HT-29 (cell line): Measurements from ENCODE around the gene ATOH1. TPM values are rescaled to one million over a fixed set of nuclear protein-coding genes. Genes with fewer than 3 reads are reported as not detected.

Source experiments
- DNase-seq: peaks from one replicate; pipeline ENCODE4 v3.0.0-alpha.2; 2015; ENCODE audit warnings: low spot score
- small RNA-seq: library from RNA; depleted of rRNA; stranded (forward); fragments of <200 nt; gene quantifications from one replicate; pipeline ENCODE3, GENCODE V24; 2014
- total RNA-seq: library from RNA; depleted of rRNA; stranded (reverse); fragments of >200 nt; shearing (Covaris generic); gene quantifications from 2 replicates; pipeline ENCODE4 v1.2.3, GENCODE V29; 2014

The ATOH1 gene
- total RNA-seq, 1 experiment from 2014 or later = 3.7 TPM

DNA sequence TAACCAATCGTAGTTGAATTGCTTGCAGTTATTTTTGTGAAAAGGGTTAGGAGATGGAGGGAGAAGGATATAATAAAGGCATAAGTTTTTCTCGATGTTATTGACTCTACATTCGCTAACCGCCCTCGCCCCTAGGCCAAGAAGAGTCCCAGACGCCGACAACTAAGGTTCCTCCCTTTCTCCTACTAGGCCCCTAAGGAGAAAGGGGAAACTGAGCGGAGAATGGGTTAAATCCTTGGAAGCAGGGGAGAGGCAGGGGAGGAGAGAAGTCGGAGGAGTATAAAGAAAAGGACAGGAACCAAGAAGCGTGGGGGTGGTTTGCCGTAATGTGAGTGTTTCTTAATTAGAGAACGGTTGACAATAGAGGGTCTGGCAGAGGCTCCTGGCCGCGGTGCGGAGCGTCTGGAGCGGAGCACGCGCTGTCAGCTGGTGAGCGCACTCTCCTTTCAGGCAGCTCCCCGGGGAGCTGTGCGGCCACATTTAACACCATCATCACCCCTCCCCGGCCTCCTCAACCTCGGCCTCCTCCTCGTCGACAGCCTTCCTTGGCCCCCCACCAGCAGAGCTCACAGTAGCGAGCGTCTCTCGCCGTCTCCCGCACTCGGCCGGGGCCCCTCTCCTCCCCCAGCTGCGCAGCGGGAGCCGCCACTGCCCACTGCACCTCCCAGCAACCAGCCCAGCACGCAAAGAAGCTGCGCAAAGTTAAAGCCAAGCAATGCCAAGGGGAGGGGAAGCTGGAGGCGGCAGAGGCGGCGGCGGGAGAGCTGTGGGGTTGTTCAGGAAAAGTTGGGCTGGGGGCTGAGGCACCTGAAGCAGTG, 5.9 kb downstream of the ATOH1 start:
- DNase-seq = no peak

GRCh38 chr4:93835929-93836328, 7.4 kb downstream of the ATOH1 start:
- no peak for DNase-seq

- no peak for DNase-seq
Measured at GRCh38 chr4:93839704-93840103, 11.2 kb downstream of the ATOH1 start.

GRCh38 chr4:93841803-93842345, 13.3 kb downstream of the ATOH1 start:
- DNase-seq = peak; percentile 44

DNA sequence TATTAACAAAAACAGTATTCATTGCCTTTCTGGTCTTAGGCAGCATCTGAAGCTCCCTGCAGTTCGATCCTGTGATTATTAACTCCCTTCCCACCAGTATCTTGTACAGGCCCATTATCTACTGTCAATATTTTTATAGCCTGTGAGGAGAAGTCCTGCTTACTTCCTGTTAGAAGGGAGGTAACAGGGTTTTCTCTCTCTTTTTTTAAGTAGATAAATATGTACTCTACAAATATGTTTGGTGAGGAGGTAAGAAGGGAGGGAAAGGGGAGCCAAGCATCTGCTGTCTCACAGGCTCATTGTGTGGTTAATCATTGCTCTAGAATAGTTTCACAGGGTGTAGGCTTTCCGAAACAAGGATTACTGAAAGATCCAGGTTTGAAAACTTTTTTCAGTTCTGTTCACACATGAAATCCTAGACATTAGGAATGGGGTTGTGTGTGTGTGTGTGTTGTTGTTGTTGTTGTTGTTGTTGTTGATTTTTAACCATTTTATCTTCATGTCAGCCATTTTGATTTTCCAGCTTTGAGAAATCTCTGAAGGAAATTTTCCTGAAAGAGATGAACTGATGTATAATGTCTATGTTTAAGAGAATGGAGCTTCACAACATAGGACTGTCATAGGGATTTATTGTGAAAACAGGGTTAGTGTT, 14.2 kb downstream of the ATOH1 start:
- DNase-seq = peak; percentile 70

DNA sequence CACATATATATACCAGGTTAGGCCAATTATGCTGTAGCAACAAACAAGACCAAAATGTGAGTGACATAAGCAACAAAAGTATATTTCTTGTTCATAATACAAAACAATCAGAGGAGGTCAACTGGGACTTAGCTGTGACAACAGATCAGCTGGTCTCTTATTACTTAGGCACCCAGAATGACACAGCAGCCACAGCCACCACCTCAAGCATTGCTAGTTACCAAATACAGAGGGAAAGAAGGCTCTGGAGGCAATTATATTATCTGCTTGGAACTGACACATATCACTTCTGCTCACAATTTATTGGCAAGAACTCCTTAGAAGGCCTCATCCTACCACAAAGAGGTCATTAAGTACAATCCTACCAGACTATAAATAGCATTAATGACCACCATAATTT, 15.2 kb downstream of the ATOH1 start:
- DNase-seq = peak; percentile 7

GRCh38 chr4:93852680-93853079, 24.1 kb downstream of the ATOH1 start:
- peak; percentile 21 for DNase-seq

DNA sequence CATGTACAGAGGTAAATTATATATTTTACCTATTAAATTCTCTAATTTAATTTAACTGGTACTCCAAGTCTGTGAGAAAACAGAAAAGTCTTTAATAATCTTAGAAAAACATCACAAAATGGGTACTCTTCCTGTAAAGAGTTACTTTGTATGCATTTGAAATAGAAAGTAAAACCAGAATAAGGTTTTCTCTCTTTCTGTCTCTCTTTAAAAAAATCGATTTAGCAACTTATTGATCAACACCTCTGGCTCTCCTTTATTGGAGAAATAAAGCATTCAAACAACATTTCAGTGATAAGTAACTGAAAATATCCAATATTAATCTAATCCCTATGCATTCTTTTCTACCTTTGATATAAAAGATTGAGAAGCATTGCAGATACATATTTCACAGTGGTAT, 27.4 kb downstream of the ATOH1 start:
- DNase-seq = no peak

- DNase-seq = no peak
Measured at GRCh38 chr4:93865650-93866049, 37.1 kb downstream of the ATOH1 start.

DNA sequence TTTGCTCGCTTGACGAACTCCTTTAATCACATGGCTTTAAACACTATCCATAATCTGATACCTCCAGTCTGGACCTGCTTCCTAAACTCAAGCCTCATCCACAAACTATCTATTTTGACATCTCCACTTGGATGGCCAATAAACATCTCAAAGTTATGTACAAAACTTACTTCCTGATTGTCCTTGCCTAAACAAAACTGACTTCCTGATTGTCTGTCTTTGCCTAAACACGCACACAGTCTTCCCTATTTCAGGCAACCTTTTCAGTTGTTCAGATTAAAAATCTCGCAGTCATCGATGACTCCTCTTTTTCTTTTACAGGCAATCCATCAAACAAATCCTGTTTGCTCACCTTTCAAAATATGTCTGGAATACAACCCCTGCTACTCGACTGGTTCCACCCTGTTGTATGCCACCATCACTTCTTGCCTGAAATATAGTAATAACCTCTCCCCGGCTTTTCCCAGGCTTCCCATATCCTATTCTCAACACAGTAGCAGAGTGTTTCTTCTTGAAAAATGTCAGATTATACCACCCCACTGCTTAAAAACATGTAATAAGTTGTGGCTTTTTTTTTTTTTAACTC, 39.0 kb downstream of the ATOH1 start:
- DNase-seq = no peak

DNA sequence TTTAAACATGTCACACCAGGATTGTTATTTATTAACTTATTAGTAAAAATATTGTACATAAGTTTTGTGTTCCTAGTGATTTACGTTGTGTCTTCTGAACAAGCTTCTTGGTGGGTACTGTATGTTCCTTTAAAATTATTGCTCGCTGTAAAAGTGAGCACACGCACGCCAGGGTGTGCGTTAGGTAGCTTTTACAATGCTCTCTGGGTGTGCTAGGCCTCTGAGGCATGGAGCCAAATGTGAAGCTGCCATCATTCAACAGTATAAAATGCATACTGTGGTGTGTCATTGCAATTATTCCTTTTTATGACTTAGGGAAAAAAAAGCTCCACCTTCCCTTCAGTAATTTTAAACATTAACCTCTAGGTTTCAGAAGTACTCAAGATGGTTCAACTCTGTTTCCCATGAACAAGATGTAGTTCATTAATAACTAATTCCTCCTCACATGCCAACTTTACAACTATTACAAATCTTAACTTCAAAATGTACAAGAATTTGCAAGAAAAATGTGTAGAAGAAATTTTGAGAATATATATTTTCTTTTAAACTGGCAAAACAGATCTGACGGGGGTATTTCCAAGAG, 42.4 kb downstream of the ATOH1 start:
- peak; percentile 66 for DNase-seq

GRCh38 chr4:93876754-93877153, 48.2 kb downstream of the ATOH1 start:
- DNase-seq = no peak

- no peak for DNase-seq
Measured at GRCh38 chr4:93878566-93878965, 50.0 kb downstream of the ATOH1 start.

- DNase-seq = no peak
Measured at GRCh38 chr4:93879919-93880318, 51.4 kb downstream of the ATOH1 start.

Small RNA genes within 50 kb of the gene (small RNA-seq; reads per million reads assigned to genes)
- 0.22 reads per million for gene RNA5SP164
